Measurements from ENCODE around the gene SEBOX. TPM values are rescaled to one million over a fixed set of nuclear protein-coding genes. Genes with fewer than 3 reads are reported as not detected.

Gene SEBOX
- total and polyA plus RNA-seq, 2 experiments from 2014 or later, result not detected

DNA sequence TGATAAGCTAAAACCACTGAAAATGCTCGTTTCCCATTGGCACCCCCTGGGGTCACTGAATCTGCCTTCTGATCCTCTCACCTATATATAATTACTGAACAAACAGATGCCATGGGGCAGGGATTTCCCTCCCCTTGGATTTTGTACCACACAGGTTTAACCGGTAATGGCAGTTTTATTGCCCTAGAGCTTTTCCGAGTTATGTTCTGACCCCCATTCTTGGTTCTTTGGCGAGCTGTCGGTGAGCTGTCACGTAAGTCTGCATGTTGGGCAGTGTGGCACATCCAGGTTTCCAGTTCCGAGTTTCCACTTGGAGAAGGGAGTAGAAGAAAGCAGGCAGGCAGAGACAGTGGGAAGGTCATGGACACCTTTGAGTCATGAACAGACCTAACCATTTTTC, 38.9 kb downstream of the SEBOX start:
- Histone ChIP-seq H3K27ac (ENCODE audit: low read depth) (no peak overlapping the region), H3K4me1 (ENCODE audit: insufficient read depth) (peaks cover 27% of the 10 kb centered on the region), H3F3A (replicated peaks; ENCODE audit: low read depth) (peaks cover 23% of the 10 kb centered on the region; the same call in 1 of the 2 replicates), H3K4me3 (no peak overlapping the region), H3K79me2 (replicated peaks; ENCODE audit: insufficient read depth) (peaks cover 51% of the 10 kb centered on the region), H4K20me1 (replicated peaks; ENCODE audit: insufficient read depth) (peaks cover 64% of the 10 kb centered on the region), H3K4me2 (no peak overlapping the region), H3K36me3 (ENCODE audit: insufficient read depth) (peaks cover 22% of the 10 kb centered on the region), H2AFZ (no peak overlapping the region), H3K9me2 (ENCODE audit: insufficient read depth) (no peaks in the 10 kb centered on the region), H3K27me3 (ENCODE audit: insufficient read depth) (no peaks in the 10 kb centered on the region)
- Mint-ChIP-seq H3K27me3 (ENCODE audit: insufficient read depth, low read depth, poor library complexity) (peaks cover 5% of the 10 kb centered on the region), H3K9me3 (no peaks in the 10 kb centered on the region), H3K36me3 (ENCODE audit: low read depth) (peaks cover 64% of the 10 kb centered on the region), H3K4me1 (peaks cover 17% of the 10 kb centered on the region), H3K4me3 (no peak overlapping the region), H3K27ac (no peak overlapping the region)
- TF ChIP-seq, protein P1, sequence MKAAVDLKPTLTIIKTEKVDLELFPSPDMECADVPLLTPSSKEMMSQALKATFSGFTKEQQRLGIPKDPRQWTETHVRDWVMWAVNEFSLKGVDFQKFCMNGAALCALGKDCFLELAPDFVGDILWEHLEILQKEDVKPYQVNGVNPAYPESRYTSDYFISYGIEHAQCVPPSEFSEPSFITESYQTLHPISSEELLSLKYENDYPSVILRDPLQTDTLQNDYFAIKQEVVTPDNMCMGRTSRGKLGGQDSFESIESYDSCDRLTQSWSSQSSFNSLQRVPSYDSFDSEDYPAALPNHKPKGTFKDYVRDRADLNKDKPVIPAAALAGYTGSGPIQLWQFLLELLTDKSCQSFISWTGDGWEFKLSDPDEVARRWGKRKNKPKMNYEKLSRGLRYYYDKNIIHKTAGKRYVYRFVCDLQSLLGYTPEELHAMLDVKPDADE (IDR thresholded peaks at IDR 0.05), result no peak
- TF ChIP-seq ZNF114 (CRISPR knock-in tag; IDR thresholded peaks at IDR 0.05), result no peak
- ATAC-seq (no peak), DNase-seq (ENCODE audit: low spot score) (no peak)

DNA sequence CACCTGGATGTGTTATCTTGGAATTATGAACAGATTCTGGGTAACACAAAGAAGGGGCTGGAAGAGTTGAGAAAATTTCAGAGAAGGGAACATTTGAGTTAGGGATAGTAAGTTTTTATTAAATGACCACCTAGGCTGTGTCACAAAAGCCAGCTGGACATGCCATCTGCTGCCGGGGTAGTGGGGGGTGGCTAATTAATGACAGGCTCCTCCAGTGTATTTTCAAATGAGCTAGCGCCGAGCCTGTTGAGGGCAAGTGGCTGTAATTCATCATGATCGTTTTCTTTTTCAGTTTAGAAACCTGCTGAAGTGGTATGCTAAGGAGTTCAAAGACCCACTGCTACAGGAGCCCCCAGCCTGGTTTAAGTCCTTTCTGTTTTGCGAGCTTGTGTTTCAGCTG, 39.8 kb downstream of the SEBOX start:
- Histone ChIP-seq H2AFZ (no peak overlapping the region), H3K4me1 (ENCODE audit: insufficient read depth) (peaks cover 36% of the 10 kb centered on the region), H3K27me3 (ENCODE audit: insufficient read depth) (no peaks in the 10 kb centered on the region), H3K4me3 (no peak overlapping the region), H3K9me2 (ENCODE audit: insufficient read depth) (no peaks in the 10 kb centered on the region), H3K27ac (ENCODE audit: low read depth) (peak overlapping the region; percentile 7; the same call in 1 of the 2 replicates), H3F3A (replicated peaks; ENCODE audit: low read depth) (peaks cover 28% of the 10 kb centered on the region; the same call in 1 of the 2 replicates), H3K79me2 (replicated peaks; ENCODE audit: insufficient read depth) (peaks cover 60% of the 10 kb centered on the region), H3K36me3 (ENCODE audit: insufficient read depth) (peaks cover 22% of the 10 kb centered on the region), H4K20me1 (replicated peaks; ENCODE audit: insufficient read depth) (peaks cover 72% of the 10 kb centered on the region), H3K4me2 (no peak overlapping the region)
- Mint-ChIP-seq H3K36me3 (ENCODE audit: low read depth) (peaks cover 71% of the 10 kb centered on the region), H3K9me3 (no peaks in the 10 kb centered on the region), H3K27me3 (ENCODE audit: insufficient read depth, low read depth, poor library complexity) (peaks cover 5% of the 10 kb centered on the region), H3K4me1 (peaks cover 26% of the 10 kb centered on the region), H3K27ac (no peak overlapping the region), H3K4me3 (no peak overlapping the region; the same call in 2 of the 3 replicates)
- no peak for ATAC-seq
- DNase-seq (ENCODE audit: low spot score), result no peak
- TF ChIP-seq EZH2 (IDR thresholded peaks at IDR 0.05; ENCODE audit: low read depth, unreplicated experiment) (no peak), ZNF331 (CRISPR knock-in tag; IDR thresholded peaks at IDR 0.05; ENCODE audit: low read depth) (no peak), CREB1 (CRISPR knock-in tag; IDR thresholded peaks at IDR 0.05; ENCODE audit: low read depth) (no peak), POLR2AphosphoS5 (IDR thresholded peaks at IDR 0.05; ENCODE audit: low read depth) (no peak), ZNF114 (CRISPR knock-in tag; IDR thresholded peaks at IDR 0.05) (no peak), STAT1 (IDR thresholded peaks at IDR 0.05; ENCODE audit: unreplicated experiment) (no peak), EZH2phosphoT487 (IDR thresholded peaks at IDR 0.05; ENCODE audit: unreplicated experiment) (no peak)
- TF ChIP-seq, protein P2, sequence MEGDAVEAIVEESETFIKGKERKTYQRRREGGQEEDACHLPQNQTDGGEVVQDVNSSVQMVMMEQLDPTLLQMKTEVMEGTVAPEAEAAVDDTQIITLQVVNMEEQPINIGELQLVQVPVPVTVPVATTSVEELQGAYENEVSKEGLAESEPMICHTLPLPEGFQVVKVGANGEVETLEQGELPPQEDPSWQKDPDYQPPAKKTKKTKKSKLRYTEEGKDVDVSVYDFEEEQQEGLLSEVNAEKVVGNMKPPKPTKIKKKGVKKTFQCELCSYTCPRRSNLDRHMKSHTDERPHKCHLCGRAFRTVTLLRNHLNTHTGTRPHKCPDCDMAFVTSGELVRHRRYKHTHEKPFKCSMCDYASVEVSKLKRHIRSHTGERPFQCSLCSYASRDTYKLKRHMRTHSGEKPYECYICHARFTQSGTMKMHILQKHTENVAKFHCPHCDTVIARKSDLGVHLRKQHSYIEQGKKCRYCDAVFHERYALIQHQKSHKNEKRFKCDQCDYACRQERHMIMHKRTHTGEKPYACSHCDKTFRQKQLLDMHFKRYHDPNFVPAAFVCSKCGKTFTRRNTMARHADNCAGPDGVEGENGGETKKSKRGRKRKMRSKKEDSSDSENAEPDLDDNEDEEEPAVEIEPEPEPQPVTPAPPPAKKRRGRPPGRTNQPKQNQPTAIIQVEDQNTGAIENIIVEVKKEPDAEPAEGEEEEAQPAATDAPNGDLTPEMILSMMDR (conservative IDR thresholded peaks at IDR 0.05; ENCODE audit: low read depth in 2 of 2), result no peak
- TF ChIP-seq, protein P3, sequence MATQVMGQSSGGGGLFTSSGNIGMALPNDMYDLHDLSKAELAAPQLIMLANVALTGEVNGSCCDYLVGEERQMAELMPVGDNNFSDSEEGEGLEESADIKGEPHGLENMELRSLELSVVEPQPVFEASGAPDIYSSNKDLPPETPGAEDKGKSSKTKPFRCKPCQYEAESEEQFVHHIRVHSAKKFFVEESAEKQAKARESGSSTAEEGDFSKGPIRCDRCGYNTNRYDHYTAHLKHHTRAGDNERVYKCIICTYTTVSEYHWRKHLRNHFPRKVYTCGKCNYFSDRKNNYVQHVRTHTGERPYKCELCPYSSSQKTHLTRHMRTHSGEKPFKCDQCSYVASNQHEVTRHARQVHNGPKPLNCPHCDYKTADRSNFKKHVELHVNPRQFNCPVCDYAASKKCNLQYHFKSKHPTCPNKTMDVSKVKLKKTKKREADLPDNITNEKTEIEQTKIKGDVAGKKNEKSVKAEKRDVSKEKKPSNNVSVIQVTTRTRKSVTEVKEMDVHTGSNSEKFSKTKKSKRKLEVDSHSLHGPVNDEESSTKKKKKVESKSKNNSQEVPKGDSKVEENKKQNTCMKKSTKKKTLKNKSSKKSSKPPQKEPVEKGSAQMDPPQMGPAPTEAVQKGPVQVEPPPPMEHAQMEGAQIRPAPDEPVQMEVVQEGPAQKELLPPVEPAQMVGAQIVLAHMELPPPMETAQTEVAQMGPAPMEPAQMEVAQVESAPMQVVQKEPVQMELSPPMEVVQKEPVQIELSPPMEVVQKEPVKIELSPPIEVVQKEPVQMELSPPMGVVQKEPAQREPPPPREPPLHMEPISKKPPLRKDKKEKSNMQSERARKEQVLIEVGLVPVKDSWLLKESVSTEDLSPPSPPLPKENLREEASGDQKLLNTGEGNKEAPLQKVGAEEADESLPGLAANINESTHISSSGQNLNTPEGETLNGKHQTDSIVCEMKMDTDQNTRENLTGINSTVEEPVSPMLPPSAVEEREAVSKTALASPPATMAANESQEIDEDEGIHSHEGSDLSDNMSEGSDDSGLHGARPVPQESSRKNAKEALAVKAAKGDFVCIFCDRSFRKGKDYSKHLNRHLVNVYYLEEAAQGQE (IDR thresholded peaks at IDR 0.05; ENCODE audit: unreplicated experiment), result no peak
- TF ChIP-seq, protein P1 (IDR thresholded peaks at IDR 0.05), result no peak
